Peyer's patch (tissue), 4 donors: ENCODE results near the gene C16orf90. TPM values are rescaled to one million over a fixed set of nuclear protein-coding genes. Genes with fewer than 3 reads are reported as not detected.
"Not testable (repeated sequence)": the region's sequence is repeated elsewhere in the genome, so short reads cannot be mapped to it uniquely, and the experiment has no call there.

Experiments
- DNase-seq, 3 donors: peaks; one replicate each; pipeline ENCODE4 v3.0.0-alpha.2; 2017 to 2019
- H3K27ac ChIP-seq, 4 donors: fragments of 200-600 bp; sonication (generic); one replicate each; pipeline ENCODE4 v1.5.1; 2016 to 2019
- H3K27me3 ChIP-seq, 2 donors: fragments of 200-600 bp; sonication (generic); one replicate each; pipeline ENCODE4 v1.5.1; 2019
- H3K36me3 ChIP-seq, 3 donors: fragments of 200-600 bp; sonication (generic); one replicate each; pipeline ENCODE4 v1.5.1; 2016 to 2019
- H3K4me1 ChIP-seq, 4 donors: fragments of 200-600 bp; sonication (generic); one replicate each; pipeline ENCODE4 v1.5.1; 2016 to 2019
- H3K4me3 ChIP-seq, 4 donors: fragments of 200-600 bp; sonication (generic); 1 replicate in 3 of 4; 2 replicates in 1 of 4; pipeline ENCODE4 v1.5.1; 2016 to 2019; ENCODE audit warnings: mild to moderate bottlenecking in 1 of 4
- H3K9me3 ChIP-seq, 4 donors: fragments of 200-600 bp; sonication (generic); one replicate each; pipeline ENCODE4 v1.5.1; 2016 to 2019; ENCODE audit warnings: mild to moderate bottlenecking in 1 of 4
- CTCF ChIP-seq, 6 experiments: fragments of 450-650 bp in 4 of 6; fragments of 200-600 bp in 2 of 6; sonication (generic) in 1 of 6; IDR thresholded peaks; one replicate each; pipeline ENCODE4 v1.5.1; 2017 to 2019; ENCODE audit warnings: antibody characterized with exemption in 6 of 6, mild to moderate bottlenecking in 3 of 6, moderate library complexity in 1 of 6
- POLR2A ChIP-seq, 2 donors: fragments of 450-650 bp; IDR thresholded peaks; one replicate each; pipeline ENCODE4 v1.5.1; 2017; ENCODE audit warnings: antibody characterized with exemption in 2 of 2, mild to moderate bottlenecking in 2 of 2, moderate library complexity in 2 of 2
- total RNA-seq, 4 donors: library from RNA; depleted of rRNA; stranded (reverse); fragments of >200 nt; gene quantifications; one replicate each; pipeline ENCODE4 v1.1.0, GENCODE V29; 2016

The C16orf90 gene
- total RNA-seq, 4 donors from 2014 or later = not detected

GRCh38 chr16:3479654-3480216 lies 15.6 kb downstream of the C16orf90 start:
- H3K27ac ChIP-seq = no peak overlapping the region
- no peaks in the 10 kb centered on the region for H3K9me3 ChIP-seq
- peaks cover 0 to 75% (median 0%) of the 10 kb centered on the region in 3 donors for H3K36me3 ChIP-seq
- H3K4me1 ChIP-seq = peaks cover 0 to 7% (median 0%) of the 10 kb centered on the region in 4 donors
- TF ChIP-seq POLR2A (IDR thresholded peaks at IDR 0.05) = no peak
- TF ChIP-seq CTCF (IDR thresholded peaks at IDR 0.05) = no peak
- no peak overlapping the region for H3K4me3 ChIP-seq
- DNase-seq = no peak
- no peaks in the 10 kb centered on the region for H3K27me3 ChIP-seq

GRCh38 chr16:3478242-3478925 lies 16.9 kb downstream of the C16orf90 start:
- Histone ChIP-seq H3K36me3 (peaks cover 0 to 61% (median 0%) of the 10 kb centered on the region in 3 donors), H3K4me1 (peaks cover 0 to 17% (median 0%) of the 10 kb centered on the region in 4 donors), H3K27ac (no peak overlapping the region), H3K27me3 (no peaks in the 10 kb centered on the region), H3K9me3 (no peaks in the 10 kb centered on the region), H3K4me3 (no peak overlapping the region)
- DNase-seq = peak in 1 of 3 donors; percentile 39
- TF ChIP-seq CTCF (IDR thresholded peaks at IDR 0.05) (no peak), POLR2A (IDR thresholded peaks at IDR 0.05) (no peak)

- Histone ChIP-seq H3K36me3 (peaks cover 0 to 41% (median 0%) of the 10 kb centered on the region in 3 donors), H3K4me1 (peaks cover 0 to 17% (median 0%) of the 10 kb centered on the region in 4 donors), H3K9me3 (no peaks in the 10 kb centered on the region), H3K27ac (no peak overlapping the region), H3K4me3 (no peak overlapping the region), H3K27me3 (no peaks in the 10 kb centered on the region)
- no peak for DNase-seq
- TF ChIP-seq CTCF (IDR thresholded peaks at IDR 0.05) = no peak
- no peak for TF ChIP-seq POLR2A (IDR thresholded peaks at IDR 0.05)
Measured at GRCh38 chr16:3476409-3476808, 18.9 kb downstream of the C16orf90 start.

- TF ChIP-seq POLR2A (IDR thresholded peaks at IDR 0.05) (no peak), CTCF (IDR thresholded peaks at IDR 0.05) (no peak)
- peaks cover 0 to 35% (median 0%) of the 10 kb centered on the region in 3 donors for H3K36me3 ChIP-seq
- DNase-seq = peak in 1 of 3 donors; percentile 51
Measured at GRCh38 chr16:3475604-3476375, 19.5 kb downstream of the C16orf90 start.

DNA sequence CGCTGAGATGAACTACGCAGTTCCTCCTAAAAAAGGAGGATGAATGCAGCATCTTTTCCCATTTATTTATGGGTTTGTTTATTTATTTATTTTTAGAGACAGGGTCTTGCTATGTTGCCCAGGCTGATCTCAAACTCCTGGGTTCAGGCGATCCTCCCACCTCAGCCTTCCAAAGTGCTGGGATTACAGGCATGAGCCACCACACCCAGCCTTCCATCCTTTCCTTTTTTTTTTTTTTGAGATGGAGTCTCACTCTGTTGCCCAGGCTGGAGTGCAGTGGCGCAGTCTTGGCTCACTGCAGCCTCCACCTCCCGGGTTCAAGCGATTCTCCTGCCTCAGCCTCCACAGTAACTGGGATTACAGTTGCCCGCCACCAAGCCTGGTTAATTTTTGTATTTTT lies 20.4 kb downstream of the C16orf90 start:
- H3K4me3 ChIP-seq, H3K9me3 ChIP-seq, H3K27me3 ChIP-seq, DNase-seq, H3K27ac ChIP-seq: not testable (repeated sequence)
- peaks cover 0 to 17% (median 0%) of the 10 kb centered on the region in 4 donors for H3K4me1 ChIP-seq
- peaks cover 0 to 28% (median 0%) of the 10 kb centered on the region in 3 donors for H3K36me3 ChIP-seq

More at GRCh38 chr16:3475604-3476375, 19.5 kb downstream of the C16orf90 start:
- Histone ChIP-seq H3K9me3 (no peaks in the 10 kb centered on the region), H3K27ac (peak overlapping the region in 1 of 4 donors; percentile 30), H3K4me3 (no peak overlapping the region), H3K27me3 (no peaks in the 10 kb centered on the region), H3K4me1 (peaks cover 0 to 17% (median 0%) of the 10 kb centered on the region in 4 donors)
